ENCODE data around the gene MDGA2. TPM values are rescaled to one million over a fixed set of nuclear protein-coding genes. Genes with fewer than 3 reads are reported as not detected.

The MDGA2 gene
- polyA plus RNA-seq, 1 experiment: not detected

GRCh38 chr14:47235619-47236018 is 439.8 kb downstream of the MDGA2 start:
- Histone ChIP-seq H3K27ac (ENCODE audit: low read depth, low read length) (no peak overlapping the region), H3K27me3 (ENCODE audit: control insufficient read depth, insufficient read depth, low read length) (no peaks in the 10 kb centered on the region), H3K9me3 (ENCODE audit: control insufficient read depth, insufficient read depth, low read length) (peaks cover 7% of the 10 kb centered on the region), H3K4me3 (ENCODE audit: low read depth, low read length) (no peak overlapping the region)
- TF ChIP-seq, protein P1, sequence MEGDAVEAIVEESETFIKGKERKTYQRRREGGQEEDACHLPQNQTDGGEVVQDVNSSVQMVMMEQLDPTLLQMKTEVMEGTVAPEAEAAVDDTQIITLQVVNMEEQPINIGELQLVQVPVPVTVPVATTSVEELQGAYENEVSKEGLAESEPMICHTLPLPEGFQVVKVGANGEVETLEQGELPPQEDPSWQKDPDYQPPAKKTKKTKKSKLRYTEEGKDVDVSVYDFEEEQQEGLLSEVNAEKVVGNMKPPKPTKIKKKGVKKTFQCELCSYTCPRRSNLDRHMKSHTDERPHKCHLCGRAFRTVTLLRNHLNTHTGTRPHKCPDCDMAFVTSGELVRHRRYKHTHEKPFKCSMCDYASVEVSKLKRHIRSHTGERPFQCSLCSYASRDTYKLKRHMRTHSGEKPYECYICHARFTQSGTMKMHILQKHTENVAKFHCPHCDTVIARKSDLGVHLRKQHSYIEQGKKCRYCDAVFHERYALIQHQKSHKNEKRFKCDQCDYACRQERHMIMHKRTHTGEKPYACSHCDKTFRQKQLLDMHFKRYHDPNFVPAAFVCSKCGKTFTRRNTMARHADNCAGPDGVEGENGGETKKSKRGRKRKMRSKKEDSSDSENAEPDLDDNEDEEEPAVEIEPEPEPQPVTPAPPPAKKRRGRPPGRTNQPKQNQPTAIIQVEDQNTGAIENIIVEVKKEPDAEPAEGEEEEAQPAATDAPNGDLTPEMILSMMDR (IDR thresholded peaks at IDR 0.05; ENCODE audit: low read depth, low read length): no peak
- ChIA-PET POLR2A (no interaction called here), CTCF (no interaction called here)
- DNase-seq (ENCODE audit: low read depth, low spot score): no peak

DNA sequence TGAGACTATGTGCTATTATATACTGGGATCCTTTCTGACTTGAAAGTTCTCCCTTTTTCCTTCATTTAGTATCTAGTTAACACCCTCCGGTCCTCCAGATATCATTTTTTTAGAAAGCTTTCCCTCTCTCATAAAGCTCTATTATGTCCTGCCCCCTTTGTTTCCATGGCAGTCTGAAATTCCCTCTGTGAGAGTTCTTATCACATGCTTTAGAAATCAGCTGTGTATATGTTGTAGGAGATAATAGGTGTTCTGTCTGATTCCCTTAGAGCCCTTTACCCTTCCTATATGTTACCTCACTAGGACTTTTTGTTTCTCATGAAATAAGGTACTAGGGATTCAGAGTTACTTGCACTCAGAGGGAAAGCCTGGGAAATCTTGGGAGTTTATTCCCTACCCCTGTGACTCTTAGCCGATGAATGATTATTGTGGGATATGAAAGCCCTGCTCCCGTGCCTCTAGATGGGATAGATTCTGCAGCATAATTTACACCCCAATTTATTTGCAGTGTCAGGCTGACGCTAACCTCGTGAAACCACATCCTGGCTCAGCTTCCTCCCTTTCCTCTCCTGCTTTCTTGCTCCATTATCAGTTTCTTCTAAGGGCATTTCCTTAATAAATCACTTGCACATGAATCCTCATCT is 448.4 kb downstream of the MDGA2 start:
- Histone ChIP-seq H3K9me3 (ENCODE audit: control insufficient read depth, insufficient read depth, low read length) (no peaks in the 10 kb centered on the region), H3K27me3 (ENCODE audit: control insufficient read depth, insufficient read depth, low read length) (no peaks in the 10 kb centered on the region), H3K4me3 (ENCODE audit: low read depth, low read length) (no peak overlapping the region), H3K27ac (ENCODE audit: low read depth, low read length) (no peak overlapping the region)
- DNase-seq (ENCODE audit: low read depth, low spot score): no peak
- TF ChIP-seq, protein P1 (IDR thresholded peaks at IDR 0.05; ENCODE audit: low read depth, low read length): no peak
- ChIA-PET CTCF (no interaction called here), POLR2A (no interaction called here)

GRCh38 chr14:47223656-47224055 is 451.7 kb downstream of the MDGA2 start:
- TF ChIP-seq, protein P1 (IDR thresholded peaks at IDR 0.05; ENCODE audit: low read depth, low read length): no peak
- ChIA-PET POLR2A (no interaction called here), CTCF (no interaction called here)
- Histone ChIP-seq H3K9me3 (ENCODE audit: control insufficient read depth, insufficient read depth, low read length) (peaks cover 4% of the 10 kb centered on the region; the same call in 1 of the 2 replicates), H3K4me3 (ENCODE audit: low read depth, low read length) (no peak overlapping the region), H3K27me3 (ENCODE audit: control insufficient read depth, insufficient read depth, low read length) (no peaks in the 10 kb centered on the region), H3K27ac (ENCODE audit: low read depth, low read length) (no peak overlapping the region)
- DNase-seq (ENCODE audit: low read depth, low spot score): no peak

GRCh38 chr14:47220096-47220495 is 455.3 kb downstream of the MDGA2 start:
- no peak for DNase-seq (ENCODE audit: low read depth, low spot score)
- ChIA-PET POLR2A (no interaction called here), CTCF (no interaction called here)
- peaks cover 4% of the 10 kb centered on the region; the same call in 1 of the 2 replicates for H3K9me3 ChIP-seq (ENCODE audit: control insufficient read depth, insufficient read depth, low read length)
- TF ChIP-seq, protein P1 (IDR thresholded peaks at IDR 0.05; ENCODE audit: low read depth, low read length): no peak
- H3K27me3 ChIP-seq (ENCODE audit: control insufficient read depth, insufficient read depth, low read length): no peaks in the 10 kb centered on the region
- H3K4me3 ChIP-seq (ENCODE audit: low read depth, low read length): no peak overlapping the region
- H3K27ac ChIP-seq (ENCODE audit: low read depth, low read length): no peak overlapping the region

- CTCF ChIA-PET: no interaction called here
- POLR2A ChIA-PET: no interaction called here
- Histone ChIP-seq H3K27ac (ENCODE audit: low read depth, low read length) (no peak overlapping the region), H3K4me3 (ENCODE audit: low read depth, low read length) (no peak overlapping the region), H3K27me3 (ENCODE audit: control insufficient read depth, insufficient read depth, low read length) (no peaks in the 10 kb centered on the region), H3K9me3 (ENCODE audit: control insufficient read depth, insufficient read depth, low read length) (peaks cover 7% of the 10 kb centered on the region; the same call in 1 of the 2 replicates)
- TF ChIP-seq, protein P1 (IDR thresholded peaks at IDR 0.05; ENCODE audit: low read depth, low read length): no peak
- DNase-seq (ENCODE audit: low read depth, low spot score): no peak
Measured at GRCh38 chr14:47211263-47211662, 464.1 kb downstream of the MDGA2 start.

Data from AG04450 (cell line).